Loucy (cell line): ENCODE results near the gene PTMS.

Experiments
- H2AFZ ChIP-seq: fragments of 200-600 bp; sonication (generic); 2 replicates; pipeline ENCODE4 v1.6.0; 2016; ENCODE audit warnings: antibody characterized with exemption, mild to moderate bottlenecking, low read length, moderate library complexity
- H3F3A ChIP-seq: fragments of 200-600 bp; 2 replicates; pipeline ENCODE4 v1.6.0; 2016; ENCODE audit warnings: antibody characterized with exemption, low read depth, mild to moderate bottlenecking
- H3K27me3 ChIP-seq: fragments of 200-600 bp; sonication (generic); 2 replicates; pipeline ENCODE4 v1.6.1; 2014; ENCODE audit warnings: low read length, mild to moderate bottlenecking; ENCODE audit not compliant: insufficient read depth, poor library complexity, severe bottlenecking
- H3K36me3 ChIP-seq: fragments of 200-600 bp; sonication (generic); 2 replicates; pipeline ENCODE4 v1.6.1; 2016; ENCODE audit warnings: low read length; ENCODE audit not compliant: insufficient read depth
- H3K4me1 ChIP-seq: fragments of 200-600 bp; sonication (generic); 2 replicates; pipeline ENCODE4 v1.5.1; 2014; ENCODE audit warnings: low read length, mild to moderate bottlenecking; ENCODE audit not compliant: insufficient read depth, poor library complexity, severe bottlenecking
- H3K4me2 ChIP-seq: fragments of 200-600 bp; sonication (generic); 2 replicates; pipeline ENCODE4 v1.6.0; 2014; ENCODE audit warnings: antibody characterized with exemption, low read length, low read depth, mild to moderate bottlenecking; ENCODE audit not compliant: poor library complexity, severe bottlenecking
- H3K4me3 ChIP-seq: fragments of 200-600 bp; sonication (generic); 2 replicates; pipeline ENCODE4 v1.5.1; 2014; ENCODE audit warnings: low read length, mild to moderate bottlenecking, mixed read lengths; ENCODE audit not compliant: poor library complexity, severe bottlenecking
- H3K79me2 ChIP-seq: fragments of 200-600 bp; sonication (generic); 2 replicates; pipeline ENCODE4 v1.6.1; 2014; ENCODE audit warnings: low read length; ENCODE audit not compliant: insufficient read depth
- H3K9ac ChIP-seq: fragments of 200-600 bp; sonication (generic); 2 replicates; pipeline ENCODE4 v1.6.0; 2014; ENCODE audit warnings: mild to moderate bottlenecking, low read depth, low read length, moderate library complexity; ENCODE audit not compliant: poor library complexity, severe bottlenecking
- H3K9me2 ChIP-seq: fragments of 200-600 bp; sonication (generic); replicated peaks from 2 replicates; pipeline ENCODE4 v1.6.1; 2016; ENCODE audit warnings: low read depth, low read length, mixed read lengths
- H3K9me3 ChIP-seq: fragments of 200-600 bp; sonication (generic); 2 replicates; pipeline ENCODE4 v1.6.1; 2014; ENCODE audit warnings: mild to moderate bottlenecking, antibody characterized with exemption, low read length, low read depth; ENCODE audit not compliant: insufficient read depth
- H4K20me1 ChIP-seq: fragments of 200-600 bp; sonication (generic); 2 replicates; pipeline ENCODE4 v1.6.0; 2014; ENCODE audit warnings: antibody characterized with exemption, low read length, mild to moderate bottlenecking; ENCODE audit not compliant: insufficient read depth, poor library complexity, severe bottlenecking
- EZH2phosphoT487 ChIP-seq: fragments of 200-600 bp; IDR thresholded peaks from 2 replicates; pipeline ENCODE4 v1.6.1; 2018; ENCODE audit warnings: antibody characterized with exemption, mild to moderate bottlenecking, moderate library complexity, borderline replicate concordance
- TF ChIP-seq, protein P1 (sequence below): fragments of 200-600 bp; sonication (generic); conservative IDR thresholded peaks from 2 replicates; pipeline ENCODE4 v1.5.1; 2014; ENCODE audit warnings: mild to moderate bottlenecking, antibody characterized with exemption, low read length

PTMS gene

GRCh38 chr12:6778217-6778573, 12.0 kb downstream of the PTMS start:
- Histone ChIP-seq H3K4me1 (peaks cover 4% of the 10 kb centered on the region), H3K9ac (peak overlapping the region; percentile 34), H3F3A (no peaks in the 10 kb centered on the region), H3K36me3 (no peaks in the 10 kb centered on the region), H3K27me3 (no peaks in the 10 kb centered on the region), H3K4me3 (no peak overlapping the region), H3K9me3 (no peaks in the 10 kb centered on the region), H2AFZ (no peak overlapping the region), H3K4me2 (no peak overlapping the region), H4K20me1 (no peaks in the 10 kb centered on the region), H3K9me2 (no peaks in the 10 kb centered on the region), H3K79me2 (no peaks in the 10 kb centered on the region)
- TF ChIP-seq, protein P1, sequence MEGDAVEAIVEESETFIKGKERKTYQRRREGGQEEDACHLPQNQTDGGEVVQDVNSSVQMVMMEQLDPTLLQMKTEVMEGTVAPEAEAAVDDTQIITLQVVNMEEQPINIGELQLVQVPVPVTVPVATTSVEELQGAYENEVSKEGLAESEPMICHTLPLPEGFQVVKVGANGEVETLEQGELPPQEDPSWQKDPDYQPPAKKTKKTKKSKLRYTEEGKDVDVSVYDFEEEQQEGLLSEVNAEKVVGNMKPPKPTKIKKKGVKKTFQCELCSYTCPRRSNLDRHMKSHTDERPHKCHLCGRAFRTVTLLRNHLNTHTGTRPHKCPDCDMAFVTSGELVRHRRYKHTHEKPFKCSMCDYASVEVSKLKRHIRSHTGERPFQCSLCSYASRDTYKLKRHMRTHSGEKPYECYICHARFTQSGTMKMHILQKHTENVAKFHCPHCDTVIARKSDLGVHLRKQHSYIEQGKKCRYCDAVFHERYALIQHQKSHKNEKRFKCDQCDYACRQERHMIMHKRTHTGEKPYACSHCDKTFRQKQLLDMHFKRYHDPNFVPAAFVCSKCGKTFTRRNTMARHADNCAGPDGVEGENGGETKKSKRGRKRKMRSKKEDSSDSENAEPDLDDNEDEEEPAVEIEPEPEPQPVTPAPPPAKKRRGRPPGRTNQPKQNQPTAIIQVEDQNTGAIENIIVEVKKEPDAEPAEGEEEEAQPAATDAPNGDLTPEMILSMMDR = no peak
- TF ChIP-seq EZH2phosphoT487 = no peak

DNA sequence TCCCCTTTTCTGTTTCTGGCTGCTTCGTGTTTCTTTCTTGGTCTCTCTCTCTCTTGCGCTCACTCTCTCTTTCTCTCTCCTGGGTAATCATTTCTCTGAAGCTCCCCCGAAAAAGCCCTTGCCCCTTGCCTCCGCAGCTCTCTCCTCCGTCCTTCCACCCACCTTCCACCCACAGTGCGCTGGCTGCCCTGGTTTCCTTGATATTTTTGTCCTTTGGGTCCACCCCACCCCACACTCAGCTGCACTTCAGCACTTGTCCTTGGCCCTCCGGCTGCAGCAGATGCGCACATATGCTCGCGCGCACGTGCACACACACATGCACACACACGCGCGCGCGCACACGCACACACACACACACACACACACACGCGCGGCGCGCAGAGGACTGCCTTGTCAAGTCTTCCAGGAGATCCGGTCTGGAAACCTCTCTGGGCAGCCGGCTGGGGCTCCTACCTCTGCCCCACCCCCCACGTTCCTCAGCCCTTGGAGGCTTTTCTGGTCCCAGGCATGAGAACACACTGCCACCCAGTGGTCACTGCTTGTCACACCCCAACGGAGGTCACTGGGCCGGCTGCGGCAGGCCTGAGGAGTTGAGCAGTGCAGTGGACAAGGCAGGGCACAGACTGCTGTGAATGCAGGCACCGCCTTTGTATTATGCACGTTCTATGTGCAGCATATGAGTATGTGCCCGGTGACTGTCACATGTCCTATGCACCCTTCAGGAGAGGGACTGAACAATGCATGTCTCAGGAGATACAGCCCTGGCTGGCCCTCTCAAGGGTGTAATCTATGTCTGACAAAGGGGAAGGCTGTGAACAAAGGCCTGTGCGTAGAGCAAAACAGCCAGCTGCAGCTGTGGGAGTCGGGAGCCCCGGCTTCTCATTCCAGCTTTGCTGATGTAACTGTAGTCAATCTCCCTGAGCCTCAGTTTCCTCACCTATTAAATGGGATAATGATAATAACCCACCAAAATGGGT, 12.7 kb downstream of the PTMS start:
- H3K9me3 ChIP-seq = no peaks in the 10 kb centered on the region
- peak overlapping the region; percentile 53 for H3K4me2 ChIP-seq
- no peaks in the 10 kb centered on the region for H3F3A ChIP-seq
- peak overlapping the region; percentile 34 for H3K9ac ChIP-seq
- no peaks in the 10 kb centered on the region for H3K36me3 ChIP-seq
- no peak for TF ChIP-seq EZH2phosphoT487
- TF ChIP-seq, protein P1 = peak; percentile 95
- H3K79me2 ChIP-seq = no peaks in the 10 kb centered on the region
- H2AFZ ChIP-seq = peak overlapping the region; percentile 35; the same call in 1 of the 2 replicates
- peaks cover 4% of the 10 kb centered on the region for H3K4me1 ChIP-seq
- H3K27me3 ChIP-seq = no peaks in the 10 kb centered on the region
- no peaks in the 10 kb centered on the region for H3K9me2 ChIP-seq
- H4K20me1 ChIP-seq = no peaks in the 10 kb centered on the region
- peak overlapping the region; percentile 46 for H3K4me3 ChIP-seq

DNA sequence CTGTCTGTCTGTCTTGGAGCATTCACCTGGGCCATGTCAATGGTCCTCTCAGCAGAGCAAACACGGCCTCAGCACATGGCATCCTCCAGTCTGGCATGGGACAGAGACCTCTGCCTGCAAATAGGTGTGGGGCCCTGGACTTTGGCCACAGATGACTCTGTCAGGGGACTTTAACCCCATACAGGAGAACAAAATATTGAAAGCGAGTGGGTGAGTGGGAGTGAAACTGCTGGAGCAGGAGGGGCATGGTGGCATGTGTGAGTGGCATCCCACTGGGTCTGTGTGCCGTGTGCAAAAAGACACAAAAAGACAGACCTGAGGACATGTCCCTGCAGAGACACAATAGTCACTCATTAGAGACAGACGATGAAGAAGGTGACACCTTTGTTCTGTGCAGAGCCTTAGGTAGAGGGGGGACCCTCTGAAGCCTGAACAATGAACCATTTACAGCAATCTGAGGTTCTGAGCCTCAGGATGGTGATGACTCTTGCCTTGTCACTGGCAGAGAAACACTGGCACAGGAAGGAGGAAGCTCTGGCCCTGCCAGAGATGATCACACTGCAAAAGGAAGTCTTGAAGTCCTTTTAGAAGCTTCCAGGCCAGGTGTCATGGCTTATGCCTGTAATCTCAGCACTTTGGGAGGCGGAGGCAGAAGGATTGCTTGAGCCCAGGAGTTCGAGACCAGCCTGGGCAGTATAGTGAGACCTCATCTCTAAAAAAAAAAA, 13.7 kb downstream of the PTMS start:
- Histone ChIP-seq H3K9ac (no peak overlapping the region), H4K20me1 (no peaks in the 10 kb centered on the region), H3K4me2 (no peak overlapping the region), H3K79me2 (no peaks in the 10 kb centered on the region), H3K4me3 (no peak overlapping the region), H3K27me3 (no peaks in the 10 kb centered on the region), H3K36me3 (no peaks in the 10 kb centered on the region), H3K9me2 (no peaks in the 10 kb centered on the region), H3K4me1 (peaks cover 4% of the 10 kb centered on the region), H2AFZ (no peak overlapping the region), H3K9me3 (no peaks in the 10 kb centered on the region), H3F3A (no peaks in the 10 kb centered on the region)
- TF ChIP-seq, protein P1 = no peak
- TF ChIP-seq EZH2phosphoT487 = no peak
